Measurements from ENCODE around the gene PNMT.

Gene PNMT

DNA sequence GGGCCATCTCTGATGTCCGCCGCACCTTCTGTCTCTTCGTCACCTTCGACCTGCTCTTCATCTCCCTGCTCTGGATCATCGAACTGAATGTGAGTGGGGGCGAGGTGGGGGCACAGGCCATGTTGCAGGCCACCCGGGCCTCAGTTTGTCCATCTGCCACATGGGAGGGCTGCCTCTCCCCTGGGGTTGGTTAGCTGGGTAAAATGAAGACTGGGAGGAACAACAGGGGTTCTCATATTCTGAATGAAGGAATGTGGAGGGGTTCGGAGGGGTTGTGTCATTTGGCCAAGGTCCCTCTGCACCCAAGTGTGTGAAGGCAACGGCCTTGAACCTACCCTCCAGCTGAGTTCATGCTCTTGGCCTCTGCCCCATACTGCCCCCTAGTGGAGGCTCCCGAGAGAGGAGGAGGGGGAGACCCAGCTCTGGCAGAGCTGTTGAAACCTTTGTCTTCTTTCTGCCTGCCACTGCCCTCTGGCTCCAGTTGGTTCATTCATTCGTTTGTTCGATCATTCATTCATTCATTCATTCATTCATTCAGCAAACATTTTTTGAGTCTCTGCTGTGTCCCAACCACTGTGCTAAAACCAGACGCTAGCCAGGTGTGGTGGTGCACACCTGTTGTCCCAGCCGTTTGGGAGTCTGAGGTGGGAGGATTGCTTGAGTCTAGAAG lies 14.5 kb upstream of the PNMT start:
- peak; percentile 70 for DNase-seq (ENCODE audit: low spot score)

DNA sequence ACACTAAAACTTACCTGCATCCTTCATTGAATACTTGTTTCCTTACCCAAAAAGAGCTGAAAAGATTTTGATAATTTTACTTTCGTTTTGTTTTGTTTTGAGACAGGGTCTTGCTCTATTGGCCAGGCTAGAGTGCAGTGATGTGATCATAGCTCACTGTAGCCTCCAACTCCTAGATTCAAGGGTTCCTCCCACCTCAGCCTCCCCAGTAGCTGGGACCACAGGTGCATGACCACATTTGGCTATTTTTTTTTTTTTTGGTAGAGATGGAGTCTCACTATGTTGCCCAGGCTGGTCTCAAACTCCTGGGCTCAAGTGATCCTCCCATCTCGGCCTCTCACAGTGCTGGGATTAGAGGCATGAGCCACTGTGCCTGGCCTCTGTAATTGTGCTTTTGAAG lies 13.1 kb upstream of the PNMT start:
- no peak for DNase-seq (ENCODE audit: low spot score)

DNA sequence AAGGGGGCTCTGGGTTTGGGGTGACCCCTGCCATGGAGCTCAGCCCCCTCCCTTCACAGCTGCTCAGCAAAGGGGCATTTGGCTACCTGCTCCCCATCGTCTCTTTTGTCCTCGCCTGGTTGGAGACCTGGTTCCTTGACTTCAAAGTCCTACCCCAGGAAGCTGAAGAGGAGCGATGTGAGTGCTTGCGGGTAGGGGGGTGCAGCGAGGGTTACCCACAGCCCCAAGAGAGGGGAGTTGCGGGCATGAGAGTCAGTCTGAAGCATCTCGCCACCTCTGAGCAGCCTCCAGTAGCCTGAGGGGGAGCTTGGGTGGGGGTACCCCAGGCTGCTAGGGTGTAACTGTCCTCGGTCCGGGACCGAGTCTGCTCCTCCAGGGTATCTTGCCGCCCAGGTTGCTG lies 9.9 kb upstream of the PNMT start:
- no peak for DNase-seq (ENCODE audit: low spot score)

DNA sequence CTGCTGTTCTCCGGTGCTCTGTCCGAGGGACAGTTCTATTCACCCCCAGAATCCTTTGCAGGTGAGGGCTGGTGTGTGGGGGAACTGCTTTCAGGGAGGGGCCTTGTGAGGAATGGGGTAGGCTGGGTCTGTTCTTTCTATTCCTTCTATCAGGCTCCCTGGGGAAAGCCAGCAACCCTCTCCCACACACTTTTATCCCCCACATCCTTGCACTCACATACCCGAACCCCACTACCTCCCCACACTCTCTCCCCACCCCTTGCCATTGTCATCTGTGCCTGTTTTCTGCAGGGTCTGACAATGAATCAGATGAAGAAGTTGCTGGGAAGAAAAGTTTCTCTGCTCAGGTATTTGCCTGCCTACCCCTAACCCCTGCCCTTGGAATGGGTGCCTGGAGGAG lies 9.5 kb upstream of the PNMT start:
- no peak for DNase-seq (ENCODE audit: low spot score)

DNA sequence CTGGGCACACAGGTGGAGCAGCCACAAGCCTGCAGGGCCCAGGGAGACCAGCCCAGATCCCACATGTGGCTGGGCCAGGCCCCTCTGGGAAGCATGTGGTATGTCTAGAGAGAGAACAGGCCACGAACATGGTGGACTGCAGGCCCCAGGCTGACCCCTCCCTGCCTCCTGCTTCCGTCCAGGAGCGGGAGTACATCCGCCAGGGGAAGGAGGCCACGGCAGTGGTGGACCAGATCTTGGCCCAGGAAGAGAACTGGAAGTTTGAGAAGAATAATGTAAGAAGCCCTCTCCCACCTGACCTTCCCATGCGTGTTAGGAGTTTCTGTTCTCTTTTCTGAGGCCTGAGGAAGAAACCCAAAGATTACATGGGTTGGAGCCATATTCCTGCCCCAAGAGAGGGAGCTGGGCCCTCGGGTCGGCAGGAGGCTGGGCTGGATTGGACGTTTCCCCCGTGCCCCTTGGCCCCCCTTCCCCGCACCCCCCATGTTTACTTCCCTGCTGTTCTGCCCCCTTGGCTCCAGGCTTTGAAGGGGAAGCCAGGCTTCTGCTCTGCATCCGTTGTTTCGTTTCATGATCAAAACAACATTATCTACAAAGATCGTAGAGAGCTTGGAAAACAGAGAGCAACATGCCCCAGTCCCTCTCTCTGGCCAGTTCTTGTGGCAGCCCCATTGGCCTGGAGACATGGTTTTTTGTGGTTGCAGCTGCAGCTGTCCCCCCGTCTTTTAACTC lies 8.8 kb upstream of the PNMT start:
- no peak for DNase-seq (ENCODE audit: low spot score)

DNA sequence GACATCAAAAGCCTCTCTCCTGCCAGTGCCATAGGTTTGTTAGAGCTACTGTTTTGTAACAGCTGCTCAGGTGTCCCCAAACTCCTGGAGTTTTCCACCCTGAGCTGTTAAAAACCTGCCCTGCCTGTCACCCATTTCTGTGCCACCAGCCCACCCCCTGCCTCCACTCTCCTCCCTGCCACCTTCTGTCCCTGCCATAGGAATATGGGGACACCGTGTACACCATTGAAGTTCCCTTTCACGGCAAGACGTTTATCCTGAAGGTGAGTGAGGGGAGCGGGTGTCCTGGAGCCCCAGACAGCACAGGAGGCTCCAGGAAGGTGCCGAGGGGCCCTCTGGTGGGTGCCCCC lies 8.3 kb upstream of the PNMT start:
- DNase-seq (ENCODE audit: low spot score) = no peak

DNA sequence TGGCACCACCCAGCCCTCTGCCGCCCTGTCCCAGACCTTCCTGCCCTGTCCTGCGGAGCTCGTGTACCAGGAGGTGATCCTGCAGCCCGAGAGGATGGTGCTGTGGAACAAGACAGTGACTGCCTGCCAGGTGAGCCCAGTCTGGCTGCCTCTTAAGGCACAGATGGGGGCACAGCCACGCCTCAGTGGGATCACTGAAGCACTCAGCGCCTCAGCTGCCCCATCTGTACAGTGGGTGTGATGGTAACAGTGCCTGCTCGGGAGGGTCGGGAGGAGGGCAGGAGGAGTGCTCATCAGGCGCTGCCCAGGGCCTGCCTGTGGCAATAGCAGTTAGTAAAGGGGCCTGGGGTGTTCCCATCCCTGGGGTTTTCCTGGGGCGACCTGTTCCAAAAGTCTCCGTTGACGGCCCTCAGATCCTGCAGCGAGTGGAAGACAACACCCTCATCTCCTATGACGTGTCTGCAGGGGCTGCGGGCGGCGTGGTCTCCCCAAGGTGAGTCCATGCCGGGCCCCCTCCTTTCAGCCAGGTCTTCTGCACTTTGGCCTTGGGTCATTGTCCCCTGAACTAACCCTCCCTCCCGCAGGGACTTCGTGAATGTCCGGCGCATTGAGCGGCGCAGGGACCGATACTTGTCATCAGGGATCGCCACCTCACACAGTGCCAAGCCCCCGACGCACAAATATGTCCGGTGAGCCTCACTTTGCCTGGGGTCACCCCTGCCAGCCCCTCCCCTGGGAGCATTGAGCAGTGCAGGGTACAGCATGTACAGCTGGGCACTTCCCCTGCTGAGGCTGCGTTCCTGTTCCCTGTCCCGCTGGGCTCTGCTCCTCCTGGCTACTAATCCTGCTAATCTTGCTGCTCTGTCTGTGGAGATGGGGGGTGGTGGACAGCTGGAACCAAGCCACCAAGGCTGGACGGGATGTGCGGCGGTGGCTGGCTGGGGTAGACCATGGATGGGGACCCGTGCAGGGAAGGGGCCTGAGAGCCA lies 7.6 kb upstream of the PNMT start:
- DNase-seq (ENCODE audit: low spot score) = no peak

DNA sequence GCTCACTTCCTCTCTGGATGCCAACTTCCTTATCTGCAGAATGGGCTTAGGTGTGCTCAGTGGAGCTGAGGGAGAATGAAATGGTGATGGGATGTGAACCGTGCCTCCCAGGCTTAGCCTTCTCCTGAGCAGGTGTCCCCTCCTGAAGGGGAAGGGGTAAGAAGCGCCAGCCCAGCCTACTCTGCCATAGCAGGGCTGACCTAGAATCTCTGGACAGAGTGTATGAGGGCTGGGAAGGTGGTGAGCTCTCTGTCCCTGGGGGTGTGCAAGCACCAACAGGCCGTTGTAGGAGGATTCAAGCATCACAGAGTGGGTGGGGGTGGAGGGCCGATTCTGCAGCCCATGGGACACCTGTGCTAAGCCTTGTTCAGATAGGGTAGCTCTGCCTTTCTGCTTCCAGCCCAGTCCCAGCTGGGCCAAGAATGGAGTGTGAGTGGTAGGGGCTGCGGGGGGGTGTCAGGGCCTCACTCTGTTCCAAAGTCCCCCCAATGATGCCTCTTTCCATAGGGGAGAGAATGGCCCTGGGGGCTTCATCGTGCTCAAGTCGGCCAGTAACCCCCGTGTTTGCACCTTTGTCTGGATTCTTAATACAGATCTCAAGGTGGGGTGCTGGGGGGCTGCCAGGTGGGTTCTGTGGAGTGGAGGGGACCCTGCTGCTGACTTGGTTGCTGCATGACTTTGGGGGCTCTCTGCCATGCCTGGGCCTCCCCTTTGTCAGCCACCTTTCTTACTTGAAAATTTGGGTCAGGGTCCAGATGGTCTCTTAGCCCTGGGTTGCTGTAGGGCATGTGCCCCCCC lies 6.3 kb upstream of the PNMT start:
- no peak for DNase-seq (ENCODE audit: low spot score)

DNA sequence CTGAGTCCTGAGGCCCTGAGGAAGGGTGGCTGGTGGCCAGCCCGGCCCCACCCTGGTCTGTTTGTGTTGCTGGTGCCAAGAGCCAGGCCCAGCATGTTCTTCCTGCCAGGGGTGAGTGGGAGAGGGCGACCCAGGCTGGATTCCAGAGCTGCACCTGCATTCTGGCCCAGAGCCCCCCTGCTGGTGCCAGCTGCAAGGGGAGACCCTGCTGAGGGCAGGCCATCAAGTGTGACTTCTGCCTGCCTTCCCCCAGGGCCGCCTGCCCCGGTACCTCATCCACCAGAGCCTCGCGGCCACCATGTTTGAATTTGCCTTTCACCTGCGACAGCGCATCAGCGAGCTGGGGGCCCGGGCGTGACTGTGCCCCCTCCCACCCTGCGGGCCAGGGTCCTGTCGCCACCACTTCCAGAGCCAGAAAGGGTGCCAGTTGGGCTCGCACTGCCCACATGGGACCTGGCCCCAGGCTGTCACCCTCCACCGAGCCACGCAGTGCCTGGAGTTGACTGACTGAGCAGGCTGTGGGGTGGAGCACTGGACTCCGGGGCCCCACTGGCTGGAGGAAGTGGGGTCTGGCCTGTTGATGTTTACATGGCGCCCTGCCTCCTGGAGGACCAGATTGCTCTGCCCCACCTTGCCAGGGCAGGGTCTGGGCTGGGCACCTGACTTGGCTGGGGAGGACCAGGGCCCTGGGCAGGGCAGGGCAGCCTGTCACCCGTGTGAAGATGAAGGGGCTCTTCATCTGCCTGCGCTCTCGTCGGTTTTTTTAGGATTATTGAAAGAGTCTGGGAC lies 5.5 kb upstream of the PNMT start:
- no peak for DNase-seq (ENCODE audit: low spot score)

DNA sequence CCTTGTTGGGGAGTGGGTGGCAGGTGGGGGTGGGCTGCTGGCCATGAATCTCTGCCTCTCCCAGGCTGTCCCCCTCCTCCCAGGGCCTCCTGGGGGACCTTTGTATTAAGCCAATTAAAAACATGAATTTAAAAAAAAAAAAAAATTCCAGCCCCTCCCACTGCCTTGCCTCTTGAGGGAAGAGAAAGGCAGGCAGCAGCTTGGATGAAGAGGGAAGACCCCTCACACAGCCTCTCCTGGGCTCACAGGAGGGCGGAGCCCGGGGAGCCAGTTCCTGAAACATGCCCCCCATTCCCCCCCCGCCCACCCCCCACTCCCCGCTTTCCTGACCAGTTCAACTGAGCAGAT lies 4.9 kb upstream of the PNMT start:
- DNase-seq (ENCODE audit: low spot score) = no peak

DNA sequence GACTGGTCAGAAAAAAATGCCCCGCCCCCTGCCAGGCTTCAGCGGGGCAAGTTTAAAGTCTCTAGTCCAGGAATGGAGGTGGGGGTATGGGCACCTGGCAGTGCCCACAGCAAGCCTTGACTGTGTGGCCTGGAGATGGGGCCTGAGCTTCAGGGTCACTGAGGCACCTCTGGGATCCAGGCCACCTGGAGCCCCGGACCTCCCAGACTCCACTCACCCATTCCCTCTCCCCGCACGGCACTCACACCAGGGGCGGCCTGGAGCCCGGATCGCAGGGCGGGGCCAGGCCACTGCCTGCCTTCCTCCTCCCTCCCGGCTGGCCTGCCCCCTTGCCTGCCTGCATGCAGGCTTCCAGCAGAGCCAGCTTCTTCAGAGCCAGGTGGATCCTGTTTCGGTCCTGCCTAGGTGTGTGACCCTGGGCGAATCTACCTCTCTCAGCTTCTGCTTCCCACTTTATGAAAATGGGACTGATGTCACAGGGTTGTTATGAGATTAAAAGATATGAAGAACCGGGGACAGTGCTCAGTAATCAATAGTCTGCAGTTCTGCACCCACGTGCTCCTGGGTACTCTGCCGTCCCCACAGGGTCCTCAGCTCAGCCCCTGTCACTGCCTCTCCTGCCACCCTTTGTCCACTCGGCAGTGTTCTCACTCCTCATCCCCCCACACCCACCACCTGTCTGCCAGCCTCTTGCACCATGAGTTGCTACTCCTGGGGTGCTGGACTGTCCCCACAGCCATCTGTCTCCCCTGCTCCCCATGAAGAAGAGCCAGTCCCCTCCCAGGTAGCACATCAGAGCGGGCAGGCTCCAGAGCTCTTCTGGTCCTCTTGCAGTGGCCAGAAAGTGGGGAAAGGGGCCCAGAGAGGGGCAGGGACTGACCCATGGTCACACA lies 4.3 kb upstream of the PNMT start:
- no peak for DNase-seq (ENCODE audit: low spot score)

DNA sequence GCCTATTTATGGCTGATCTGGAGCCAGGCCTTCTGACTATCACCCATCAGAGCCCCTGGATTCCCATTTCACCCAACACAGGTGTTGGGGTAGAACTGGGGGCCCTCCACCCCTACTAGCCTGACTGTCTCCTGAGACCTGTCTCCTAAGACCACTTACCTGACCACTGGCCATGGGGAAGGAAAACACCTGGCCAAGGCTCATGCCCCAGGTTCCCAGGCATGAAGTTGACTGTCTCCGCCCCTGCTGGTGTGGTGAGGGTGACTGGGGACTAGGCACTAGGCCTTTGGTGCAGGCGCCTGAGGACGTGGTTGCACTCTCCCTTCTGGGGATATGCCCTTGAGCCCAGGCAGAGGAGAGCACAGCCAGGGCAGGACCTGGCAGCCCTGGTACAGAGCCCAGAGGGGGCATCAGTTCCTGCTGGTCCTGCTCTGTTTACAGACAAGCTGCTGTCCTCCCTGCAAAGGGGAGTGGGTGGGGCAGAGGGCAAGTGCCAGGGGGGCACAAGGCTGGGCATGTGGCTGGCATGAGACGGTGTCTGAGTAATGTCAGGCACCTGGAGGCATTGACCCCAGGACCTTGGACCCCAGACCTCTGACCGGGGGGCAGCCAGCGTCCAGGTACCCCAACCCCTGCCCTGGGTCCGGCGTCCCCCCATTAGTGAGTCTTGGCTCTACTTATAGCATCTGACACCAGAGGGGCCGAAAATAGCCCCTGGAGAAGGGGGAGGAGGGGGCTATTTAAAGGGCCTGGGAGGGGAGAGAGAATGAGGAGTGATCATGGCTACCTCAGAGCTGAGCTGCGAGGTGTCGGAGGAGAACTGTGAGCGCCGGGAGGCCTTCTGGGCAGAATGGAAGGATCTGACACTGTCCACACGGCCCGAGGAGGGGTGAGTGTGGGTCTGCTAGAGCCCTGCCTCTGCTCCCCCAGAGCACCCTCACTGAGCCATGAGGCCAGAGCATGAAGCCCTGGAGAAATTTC lies 3.4 kb upstream of the PNMT start, which contains the start of gene TCAP:
Gene TCAP (plus strand): TSS at position 769 of the 981 bp plus-strand sequence. CDS start 11 bp downstream, at position 780.
- no peak for DNase-seq (ENCODE audit: low spot score)

DNA sequence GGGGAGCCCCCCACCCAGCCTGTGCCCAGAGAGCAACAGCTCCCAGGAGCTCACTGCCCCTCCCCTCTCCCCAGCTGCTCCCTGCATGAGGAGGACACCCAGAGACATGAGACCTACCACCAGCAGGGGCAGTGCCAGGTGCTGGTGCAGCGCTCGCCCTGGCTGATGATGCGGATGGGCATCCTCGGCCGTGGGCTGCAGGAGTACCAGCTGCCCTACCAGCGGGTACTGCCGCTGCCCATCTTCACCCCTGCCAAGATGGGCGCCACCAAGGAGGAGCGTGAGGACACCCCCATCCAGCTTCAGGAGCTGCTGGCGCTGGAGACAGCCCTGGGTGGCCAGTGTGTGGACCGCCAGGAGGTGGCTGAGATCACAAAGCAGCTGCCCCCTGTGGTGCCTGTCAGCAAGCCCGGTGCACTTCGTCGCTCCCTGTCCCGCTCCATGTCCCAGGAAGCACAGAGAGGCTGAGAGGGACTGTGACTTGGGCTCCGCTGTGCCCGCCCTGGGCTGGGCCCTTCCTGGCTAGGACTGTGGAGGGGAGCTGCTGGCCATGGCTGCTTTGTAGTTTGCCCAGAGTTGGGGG lies 2.5 kb upstream of the PNMT start:
- DNase-seq (ENCODE audit: low spot score) = no peak

DNA sequence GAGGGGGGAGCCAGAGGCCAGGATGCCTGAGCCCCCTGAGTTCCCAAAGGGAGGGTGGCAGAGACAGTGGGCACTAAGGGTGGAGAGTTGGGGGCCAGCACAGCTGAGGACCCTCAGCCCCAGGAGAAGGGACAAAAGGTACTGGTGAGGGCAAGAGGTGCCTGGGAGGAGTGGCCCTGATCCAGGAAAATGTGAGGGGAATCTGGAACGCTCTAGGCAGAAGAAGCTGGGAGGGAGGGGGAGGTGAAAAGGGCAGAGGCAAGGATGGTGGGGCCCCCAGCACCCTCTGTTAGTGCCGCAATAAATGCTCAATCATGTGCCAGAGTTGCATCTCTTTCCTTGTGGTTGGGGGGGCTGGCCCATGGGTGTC lies 2.0 kb upstream of the PNMT start:
- DNase-seq (ENCODE audit: low spot score) = no peak

DNA sequence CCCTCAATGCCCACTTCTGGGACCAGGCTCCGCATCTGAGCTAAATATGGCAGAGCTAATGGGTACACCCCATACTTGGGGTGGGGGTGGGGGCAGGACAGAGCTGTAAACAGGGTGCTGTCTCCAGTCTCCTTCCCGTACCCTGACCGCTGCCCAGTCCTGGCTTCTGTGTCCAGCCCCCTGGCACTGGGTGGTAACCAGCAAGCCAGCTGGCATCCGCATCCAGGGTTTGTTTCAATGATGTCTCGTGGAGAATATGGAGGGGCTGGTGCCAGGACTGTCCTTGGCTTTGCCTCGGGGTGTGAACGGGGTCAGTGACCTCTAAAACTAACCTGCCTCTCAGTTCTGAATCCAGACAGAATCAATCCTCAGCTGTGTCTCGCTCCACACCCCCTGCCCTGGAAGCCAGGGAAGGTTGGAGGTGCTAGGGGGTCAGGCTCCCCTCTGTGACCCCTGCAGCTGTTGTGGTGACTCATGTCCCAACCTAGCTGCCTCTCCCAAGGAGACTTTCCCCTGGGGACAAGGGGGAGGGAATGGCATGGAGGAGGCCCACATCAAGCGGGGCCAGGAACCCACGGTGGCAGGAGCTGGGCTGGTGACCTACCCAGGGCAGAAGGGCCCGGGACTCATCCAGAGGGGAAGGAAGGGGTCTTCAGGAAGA lies 1.5 kb upstream of the PNMT start:
- peak; percentile 70 for DNase-seq (ENCODE audit: low spot score)

DNA sequence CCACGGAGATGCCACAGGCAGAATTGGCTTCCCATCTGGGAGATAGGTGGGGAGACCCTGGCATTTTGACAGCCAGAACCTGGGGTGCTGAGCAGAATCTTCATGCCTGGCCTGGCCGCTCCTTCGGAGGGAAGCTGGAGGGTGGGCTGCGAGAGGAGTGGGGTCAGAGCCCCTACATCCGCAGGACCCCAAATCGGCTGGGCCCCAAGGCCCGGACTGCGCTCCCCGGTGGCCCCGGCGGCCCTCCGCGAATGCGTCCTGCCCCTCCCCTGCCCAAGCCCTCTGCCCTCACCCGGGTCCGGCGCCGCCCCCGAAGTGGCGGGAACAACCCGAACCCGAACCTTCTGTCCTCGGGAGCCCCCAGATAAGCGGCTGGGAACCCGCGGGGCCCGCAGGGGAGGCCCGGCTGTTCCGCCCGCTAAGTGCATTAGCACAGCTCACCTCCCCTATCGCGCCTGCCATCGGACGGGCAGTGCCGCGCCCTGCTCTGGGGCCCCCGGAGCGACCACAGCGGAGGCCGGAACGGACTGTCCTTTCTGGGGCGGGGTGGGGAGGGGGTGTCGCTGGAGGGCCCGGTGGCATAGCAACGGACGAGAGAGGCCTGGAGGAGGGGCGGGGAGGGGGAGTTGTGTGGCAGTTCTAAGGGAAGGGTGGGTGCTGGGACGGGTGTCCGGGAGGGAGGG lies 850 bp upstream of the PNMT start:
- no peak for DNase-seq (ENCODE audit: low spot score)
